Measurements from ENCODE around the gene GAK. TPM values are rescaled to one million over a fixed set of nuclear protein-coding genes. Genes with fewer than 3 reads are reported as not detected.
"Not testable (repeated sequence)": the region's sequence is repeated elsewhere in the genome, so short reads cannot be mapped to it uniquely, and the experiment has no call there.

GAK gene
- total and polyA plus RNA-seq, 2 experiments from 2014 or later = 59.8 to 144 TPM

GRCh38 chr4:932713-933070 is 576 bp upstream of the GAK start:
- H3K9me3 ChIP-seq (ENCODE audit: low read depth) = no peaks in the 10 kb centered on the region
- H3K4me3 ChIP-seq = peak overlapping the region; percentile 87
- H3K36me3 ChIP-seq = no peaks in the 10 kb centered on the region
- TF ChIP-seq, protein P1, sequence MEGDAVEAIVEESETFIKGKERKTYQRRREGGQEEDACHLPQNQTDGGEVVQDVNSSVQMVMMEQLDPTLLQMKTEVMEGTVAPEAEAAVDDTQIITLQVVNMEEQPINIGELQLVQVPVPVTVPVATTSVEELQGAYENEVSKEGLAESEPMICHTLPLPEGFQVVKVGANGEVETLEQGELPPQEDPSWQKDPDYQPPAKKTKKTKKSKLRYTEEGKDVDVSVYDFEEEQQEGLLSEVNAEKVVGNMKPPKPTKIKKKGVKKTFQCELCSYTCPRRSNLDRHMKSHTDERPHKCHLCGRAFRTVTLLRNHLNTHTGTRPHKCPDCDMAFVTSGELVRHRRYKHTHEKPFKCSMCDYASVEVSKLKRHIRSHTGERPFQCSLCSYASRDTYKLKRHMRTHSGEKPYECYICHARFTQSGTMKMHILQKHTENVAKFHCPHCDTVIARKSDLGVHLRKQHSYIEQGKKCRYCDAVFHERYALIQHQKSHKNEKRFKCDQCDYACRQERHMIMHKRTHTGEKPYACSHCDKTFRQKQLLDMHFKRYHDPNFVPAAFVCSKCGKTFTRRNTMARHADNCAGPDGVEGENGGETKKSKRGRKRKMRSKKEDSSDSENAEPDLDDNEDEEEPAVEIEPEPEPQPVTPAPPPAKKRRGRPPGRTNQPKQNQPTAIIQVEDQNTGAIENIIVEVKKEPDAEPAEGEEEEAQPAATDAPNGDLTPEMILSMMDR (IDR thresholded peaks at IDR 0.05; ENCODE audit: low read depth, low read length) = peak; percentile 29
- peak overlapping the region; percentile 49 for H3K27ac ChIP-seq
- no peak for DNase-seq (ENCODE audit: low read depth in 1 of 2, low spot score in 1 of 2)
- H3K4me1 ChIP-seq (ENCODE audit: low read depth) = peaks cover 19% of the 10 kb centered on the region
- H3K27me3 ChIP-seq = peaks cover 10% of the 10 kb centered on the region

GRCh38 chr4:931194-931959 is 739 bp downstream of the GAK start:
- Histone ChIP-seq H3K9me3 (ENCODE audit: low read depth) (no peaks in the 10 kb centered on the region), H3K36me3 (no peaks in the 10 kb centered on the region), H3K4me1 (ENCODE audit: low read depth) (peaks cover 20% of the 10 kb centered on the region), H3K4me3 (peak overlapping the region; percentile 87), H3K27ac (peak overlapping the region; percentile 86), H3K27me3 (peaks cover 10% of the 10 kb centered on the region)
- DNase-seq (ENCODE audit: low read depth in 1 of 2, low spot score in 1 of 2) = peak; percentile 19 to 20
- TF ChIP-seq, protein P1 (IDR thresholded peaks at IDR 0.05; ENCODE audit: low read depth, low read length) = no peak

DNA sequence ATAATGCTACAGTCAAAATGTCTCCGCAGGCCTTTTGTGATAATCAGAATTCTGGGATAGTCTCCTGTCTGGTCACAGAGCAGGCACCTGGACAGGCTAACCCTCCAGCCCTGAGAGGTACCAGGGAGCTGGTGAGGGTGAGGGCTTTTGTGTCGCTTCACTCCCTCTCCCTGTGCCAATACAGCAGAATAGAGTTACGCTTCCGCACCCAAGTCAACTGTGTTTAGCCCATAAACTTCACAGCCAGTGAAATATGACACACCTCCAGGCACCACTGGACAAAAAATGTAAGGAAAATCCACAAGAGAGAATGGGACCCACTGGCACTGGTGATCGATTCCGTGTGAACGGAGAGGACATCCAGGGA is 1.3 kb downstream of the GAK start:
- H3K4me3 ChIP-seq = peak overlapping the region; percentile 87
- no peaks in the 10 kb centered on the region for H3K36me3 ChIP-seq
- peaks cover 10% of the 10 kb centered on the region for H3K27me3 ChIP-seq
- TF ChIP-seq, protein P1 (IDR thresholded peaks at IDR 0.05; ENCODE audit: low read depth, low read length) = no peak
- peak overlapping the region; percentile 86 for H3K27ac ChIP-seq
- DNase-seq (ENCODE audit: low read depth in 1 of 2, low spot score in 1 of 2) = no peak
- no peaks in the 10 kb centered on the region for H3K9me3 ChIP-seq (ENCODE audit: low read depth)
- peaks cover 25% of the 10 kb centered on the region for H3K4me1 ChIP-seq (ENCODE audit: low read depth)

DNA sequence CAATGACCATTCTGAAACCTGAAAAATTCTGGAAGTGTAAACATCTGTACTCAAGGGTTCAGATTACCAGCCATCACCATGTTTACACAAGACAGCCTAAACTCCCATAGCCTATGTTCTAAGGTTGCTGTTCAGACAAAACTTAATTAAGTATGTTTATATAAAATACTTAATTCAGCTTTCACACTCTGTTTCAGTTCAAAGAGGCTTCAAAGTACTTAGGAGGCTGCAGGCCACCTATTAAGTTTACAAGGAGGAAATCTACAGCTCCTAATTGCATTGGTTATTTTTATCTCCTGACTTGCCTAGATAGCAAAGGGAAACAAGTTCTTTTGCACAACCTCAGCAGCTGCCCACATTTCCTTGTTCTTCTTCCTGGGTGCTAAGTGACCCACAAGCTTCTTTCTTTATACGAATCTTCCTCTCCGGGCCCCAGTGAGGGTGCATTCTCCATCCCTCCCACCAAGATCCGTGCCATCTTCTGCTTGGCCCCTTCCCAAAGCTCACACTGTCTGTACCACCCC is 2.0 kb downstream of the GAK start:
- TF ChIP-seq, protein P1 (IDR thresholded peaks at IDR 0.05; ENCODE audit: low read depth, low read length) = no peak
- Histone ChIP-seq H3K27me3 (peaks cover 7% of the 10 kb centered on the region), H3K4me1 (ENCODE audit: low read depth) (peaks cover 25% of the 10 kb centered on the region), H3K27ac (no peak overlapping the region), H3K9me3 (ENCODE audit: low read depth) (no peaks in the 10 kb centered on the region), H3K4me3 (no peak overlapping the region), H3K36me3 (no peaks in the 10 kb centered on the region)
- DNase-seq (ENCODE audit: low read depth in 1 of 2, low spot score in 1 of 2) = no peak

GRCh38 chr4:929096-929765 is 2.9 kb downstream of the GAK start:
- TF ChIP-seq, protein P1 (IDR thresholded peaks at IDR 0.05; ENCODE audit: low read depth, low read length) = no peak
- H3K4me3 ChIP-seq = no peak overlapping the region
- H3K36me3 ChIP-seq = no peaks in the 10 kb centered on the region
- H3K27me3 ChIP-seq = no peaks in the 10 kb centered on the region
- H3K27ac ChIP-seq = no peak overlapping the region
- no peak for DNase-seq (ENCODE audit: low read depth in 1 of 2, low spot score in 1 of 2)
- H3K9me3 ChIP-seq (ENCODE audit: low read depth) = no peaks in the 10 kb centered on the region
- peaks cover 25% of the 10 kb centered on the region for H3K4me1 ChIP-seq (ENCODE audit: low read depth)

GRCh38 chr4:927566-927965 is 4.5 kb downstream of the GAK start:
- not testable (repeated sequence) for H3K36me3 ChIP-seq; H3K9me3 ChIP-seq (ENCODE audit: low read depth); H3K27ac ChIP-seq; H3K4me3 ChIP-seq; H3K27me3 ChIP-seq; DNase-seq (ENCODE audit: low read depth in 1 of 2, low spot score in 1 of 2)
- peaks cover 25% of the 10 kb centered on the region for H3K4me1 ChIP-seq (ENCODE audit: low read depth)

Data from cardiac muscle cell (in vitro differentiated cells and primary cell).